NCI-H345 treated with DMSO at 0.1 percent for 48 hours (cell line): ENCODE data around the gene CLCA2.
"Not testable (repeated sequence)": the region's sequence is repeated elsewhere in the genome, so short reads cannot be mapped to it uniquely, and the experiment has no call there.

Source experiments
- DNase-seq: peaks from one replicate; lab custom pipeline; 2025; ENCODE audit not compliant: unreplicated experiment; lab: John Stamatoyannopoulos, UW

Gene CLCA2

DNA sequence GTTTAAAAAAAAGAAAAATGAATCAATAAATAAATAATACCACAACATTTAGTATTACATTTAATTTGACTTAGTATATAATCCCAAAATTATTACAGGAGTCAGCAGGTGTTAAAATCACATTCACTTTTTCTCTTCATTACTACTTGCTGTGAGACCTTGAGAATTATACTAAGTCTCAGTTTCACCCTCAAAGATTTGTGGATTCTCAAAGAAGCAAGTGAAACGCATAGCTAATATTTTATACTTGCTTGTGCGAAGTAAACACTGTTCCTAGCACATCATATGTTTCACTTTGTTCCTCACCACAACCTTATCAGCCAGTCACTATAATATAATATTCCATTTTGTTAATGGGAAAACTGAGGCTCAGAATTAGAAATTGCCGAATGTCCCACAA is 48.8 kb downstream of the CLCA2 start:
- no peak for DNase-seq

- DNase-seq: no peak
Measured at GRCh38 chr1:86477256-86477655, 53.3 kb downstream of the CLCA2 start.

DNA sequence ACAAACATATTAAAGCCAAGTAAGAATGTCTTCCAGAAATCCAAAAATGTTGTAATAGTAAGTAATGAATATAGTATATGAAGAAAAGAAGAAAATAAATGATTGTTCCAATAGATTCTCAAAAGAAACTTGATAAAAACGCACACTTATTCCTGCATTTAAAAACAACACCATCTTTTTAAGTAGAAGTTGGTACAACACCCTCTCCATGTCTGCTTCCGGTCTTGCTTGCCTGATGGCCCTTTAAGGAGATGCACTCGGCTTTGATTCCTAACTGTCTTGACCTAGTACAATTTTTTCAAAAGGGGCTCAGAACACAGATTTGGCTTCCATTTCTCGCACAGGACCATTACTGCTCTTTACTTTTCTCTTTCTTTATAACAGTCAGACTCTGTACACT is 53.7 kb downstream of the CLCA2 start:
- no peak for DNase-seq

GRCh38 chr1:86478416-86479156 is 54.6 kb downstream of the CLCA2 start:
- DNase-seq: no peak

DNA sequence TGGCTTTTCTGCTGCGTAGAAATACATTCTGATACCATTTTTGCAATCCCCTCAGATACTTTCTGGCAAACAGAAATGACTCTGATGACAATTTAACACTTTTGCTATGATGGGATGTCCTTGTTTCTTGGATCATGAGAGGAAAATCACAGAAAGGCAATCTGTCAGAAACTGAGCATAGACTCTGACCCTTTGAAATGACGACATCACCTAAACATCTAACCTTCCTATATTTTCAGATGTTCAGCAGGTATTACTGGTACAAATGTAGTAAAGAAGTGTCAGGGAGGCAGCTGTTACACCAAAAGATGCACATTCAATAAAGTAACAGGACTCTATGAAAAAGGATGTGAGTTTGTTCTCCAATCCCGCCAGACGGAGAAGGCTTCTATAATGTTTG is 58.0 kb downstream of the CLCA2 start:
- DNase-seq: no peak

GRCh38 chr1:86487131-86487810 is 63.3 kb downstream of the CLCA2 start:
- DNase-seq: no peak

GRCh38 chr1:86487811-86488141 is 63.8 kb downstream of the CLCA2 start:
- no peak for DNase-seq

- no peak for DNase-seq
Measured at GRCh38 chr1:86489242-86489878, 65.4 kb downstream of the CLCA2 start.

DNA sequence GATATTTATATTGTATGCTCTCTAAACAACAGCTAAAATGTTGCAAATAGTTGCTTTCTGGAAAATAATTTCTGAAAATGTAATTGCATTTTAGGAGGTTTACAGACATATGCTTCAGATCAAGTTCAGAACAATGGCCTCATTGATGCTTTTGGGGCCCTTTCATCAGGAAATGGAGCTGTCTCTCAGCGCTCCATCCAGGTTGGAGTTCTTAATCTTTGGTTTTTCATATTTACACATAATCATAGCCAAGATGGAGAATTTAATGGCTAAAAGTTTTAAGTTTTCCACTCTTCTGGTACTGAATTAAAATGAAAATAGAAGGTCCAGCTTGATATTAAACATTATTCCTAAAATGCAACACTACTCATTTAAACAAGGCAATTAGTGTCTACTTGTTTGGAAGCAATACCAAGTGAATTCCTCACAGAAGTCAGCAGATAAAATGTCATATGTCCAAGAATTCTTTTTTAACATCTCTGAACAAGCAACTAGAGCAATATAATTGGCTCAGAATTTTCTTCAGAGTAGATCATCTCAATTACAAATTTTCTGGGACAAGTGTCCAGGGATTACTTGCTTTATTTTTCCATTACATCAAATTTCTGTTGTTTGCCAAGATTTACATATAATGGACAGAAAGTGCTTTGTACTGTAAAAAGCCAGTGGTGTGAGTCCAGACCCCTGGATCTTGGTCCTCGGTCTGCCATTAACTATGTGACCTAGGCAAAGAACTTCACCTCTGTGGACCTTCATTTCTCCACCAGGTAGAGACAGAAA is 67.4 kb downstream of the CLCA2 start:
- DNase-seq: no peak

GRCh38 chr1:86498281-86498680 is 74.3 kb downstream of the CLCA2 start:
- DNase-seq: no peak

DNA sequence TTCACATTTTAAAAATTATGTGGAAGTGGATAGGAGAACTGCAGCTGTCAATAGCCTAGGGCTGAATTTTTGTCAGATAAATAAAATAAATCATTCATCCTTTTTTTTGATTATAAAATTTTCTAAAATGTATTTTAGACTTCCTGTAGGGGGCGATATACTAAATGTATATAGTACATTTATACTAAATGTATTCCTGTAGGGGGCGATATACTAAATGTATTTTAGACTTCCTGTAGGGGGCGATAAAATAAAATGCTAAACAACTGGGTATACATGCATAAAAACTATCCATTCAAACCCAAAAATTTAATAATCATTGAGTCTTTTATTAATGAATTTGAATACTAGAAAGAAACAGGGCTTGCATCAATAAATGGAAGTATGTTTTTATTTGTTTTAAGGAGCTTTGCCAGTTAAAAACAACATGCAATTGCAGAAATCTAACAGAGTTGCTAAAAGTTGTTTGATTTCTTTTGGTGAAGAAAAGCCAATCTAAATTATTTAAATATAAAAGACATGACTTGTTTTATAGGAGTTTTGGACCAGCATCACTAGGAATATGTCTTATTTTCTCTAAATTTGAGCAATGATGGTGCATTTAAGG is 76.1 kb downstream of the CLCA2 start:
- DNase-seq: peak; percentile 34

- DNase-seq: no peak
Measured at GRCh38 chr1:86500714-86501113, 76.7 kb downstream of the CLCA2 start.

DNA sequence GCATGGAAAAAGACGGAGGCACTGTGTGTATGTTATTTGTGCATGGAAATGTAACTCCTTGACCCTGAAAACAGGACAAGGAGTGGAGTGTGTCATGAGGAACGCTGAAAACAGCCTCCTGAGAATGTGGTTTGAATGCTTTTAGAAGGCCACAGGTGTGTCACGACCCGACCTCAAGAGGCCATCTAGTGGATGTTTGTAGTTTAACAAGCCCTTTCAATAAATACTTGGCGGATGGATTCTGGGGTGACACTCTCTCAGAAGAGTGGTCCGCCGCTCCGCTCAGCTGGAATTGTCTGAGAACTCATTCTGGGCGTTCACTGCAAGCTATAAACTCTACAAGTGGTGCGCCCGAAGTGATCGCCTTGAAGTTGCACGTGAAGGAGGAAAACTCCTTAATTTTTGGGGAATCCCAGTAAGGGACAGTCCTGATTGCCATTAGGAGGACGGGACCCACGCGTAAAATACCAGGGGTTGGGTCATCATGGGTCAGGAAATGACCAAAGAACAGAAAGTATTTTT is 78.2 kb downstream of the CLCA2 start:
- DNase-seq: not testable (repeated sequence)

GRCh38 chr1:86502721-86503405 is 78.9 kb downstream of the CLCA2 start:
- no peak for DNase-seq

DNA sequence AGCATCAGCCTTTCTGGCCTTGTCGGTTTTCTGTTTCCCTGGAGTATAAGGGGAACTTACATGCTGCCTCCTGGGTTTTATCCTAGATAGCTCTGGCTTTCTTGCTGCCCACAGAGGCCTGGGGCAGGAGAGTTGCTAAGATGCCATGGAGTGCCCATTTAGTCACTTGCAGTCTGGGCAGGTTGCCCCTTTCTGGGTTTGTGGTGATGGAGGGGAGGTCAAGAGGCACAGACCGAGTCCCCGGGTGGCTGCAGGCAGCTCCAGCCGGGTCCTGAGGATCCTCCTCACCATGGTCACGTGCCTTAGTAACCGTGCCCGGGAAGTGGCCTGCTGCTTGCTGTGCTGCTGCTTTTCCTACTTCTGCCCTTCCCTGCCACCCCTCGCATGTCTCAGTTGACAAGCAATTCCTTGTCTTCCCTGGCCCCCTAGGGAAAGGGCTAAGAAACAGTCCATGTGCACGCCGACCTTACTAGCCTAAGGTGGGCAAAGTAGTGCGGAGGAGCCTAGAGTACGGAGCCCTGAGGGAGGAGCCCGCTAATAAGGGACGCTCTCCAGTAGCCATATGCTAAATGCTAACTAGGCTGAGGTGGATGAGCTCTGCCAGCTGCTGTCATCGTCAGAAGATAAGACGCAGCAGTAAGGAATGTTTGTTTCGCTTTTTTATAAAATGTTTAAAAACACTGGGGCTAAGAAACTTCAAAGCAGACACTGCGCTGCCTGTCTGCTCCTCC is 79.6 kb downstream of the CLCA2 start:
- DNase-seq: no peak

DNA sequence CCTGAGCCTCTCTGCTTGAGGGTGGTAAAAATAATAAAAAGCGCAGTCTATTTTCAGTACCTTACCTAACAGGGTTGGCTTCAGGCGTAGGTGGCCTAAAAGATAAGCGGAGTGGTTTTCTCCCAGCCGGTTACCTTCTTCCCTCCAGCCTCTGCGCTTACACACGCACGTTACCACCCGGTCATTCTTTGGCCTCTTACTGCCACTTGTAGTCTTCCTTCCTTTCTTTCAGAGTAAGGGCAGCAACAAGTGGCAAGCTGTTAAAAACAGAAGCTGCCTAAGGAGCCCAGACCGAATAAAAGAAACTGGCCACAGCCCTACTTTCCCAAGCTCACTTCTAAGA is 80.1 kb downstream of the CLCA2 start:
- no peak for DNase-seq

GRCh38 chr1:86504895-86505563 is 81.1 kb downstream of the CLCA2 start:
- DNase-seq: no peak

DNA sequence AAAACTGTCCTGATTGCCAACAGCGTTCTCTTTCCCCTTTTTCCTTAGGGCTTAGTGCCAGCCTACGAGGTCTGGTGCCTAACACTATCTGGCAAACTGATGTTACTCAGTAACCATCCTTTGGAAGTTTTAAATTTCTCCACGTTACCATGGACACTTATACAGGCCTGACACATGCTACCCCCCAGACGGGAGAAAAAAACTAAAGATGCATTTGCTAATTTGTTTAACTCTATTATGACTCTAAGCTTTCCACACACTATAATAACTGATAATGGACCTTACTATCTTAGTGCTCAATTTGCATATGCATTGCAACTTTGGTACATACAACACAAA is 81.6 kb downstream of the CLCA2 start:
- DNase-seq: no peak
